Upper lobe of left lung (tissue), 4 donors: ENCODE data around the gene NFASC.

ENCODE experiments used
- POLR2A ChIP-seq, 4 donors: fragments of 450-650 bp; IDR thresholded peaks; one replicate each; pipeline ENCODE4 v1.5.1; 2016 to 2017; ENCODE audit warnings: antibody characterized with exemption in 4 of 4, mild to moderate bottlenecking in 2 of 4
- TF ChIP-seq, protein P1 (sequence below), 6 experiments: fragments of 450-650 bp in 4 of 6; fragments of 200-600 bp in 2 of 6; sonication (generic) in 2 of 6; IDR thresholded peaks; one replicate each; pipeline ENCODE4 v1.5.1; 2016 to 2019; ENCODE audit warnings: antibody characterized with exemption in 6 of 6

DNA sequence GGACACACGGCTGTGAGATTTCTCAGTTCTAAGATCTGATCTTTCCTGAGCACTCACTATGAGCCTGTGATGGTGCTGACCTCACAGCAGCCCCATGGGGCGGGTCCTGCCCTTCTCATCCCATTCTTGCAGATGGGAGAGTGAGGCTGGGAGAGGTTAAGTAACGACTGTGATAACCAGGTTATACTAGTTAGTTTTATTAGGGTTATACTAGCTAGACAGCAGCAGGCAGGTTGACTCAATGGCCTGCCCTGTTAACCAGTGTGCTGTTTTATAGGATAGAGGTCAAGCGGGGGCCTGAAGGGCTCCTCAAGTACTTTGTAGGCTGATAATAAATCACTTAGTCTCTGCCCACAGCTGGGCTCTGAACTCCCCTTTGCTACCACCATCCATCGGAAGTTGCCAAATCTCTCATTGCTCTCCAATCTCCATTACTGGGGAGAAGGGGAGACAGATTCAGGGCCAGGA lies 177.1 kb downstream of the NFASC start:
- TF ChIP-seq, protein P1, sequence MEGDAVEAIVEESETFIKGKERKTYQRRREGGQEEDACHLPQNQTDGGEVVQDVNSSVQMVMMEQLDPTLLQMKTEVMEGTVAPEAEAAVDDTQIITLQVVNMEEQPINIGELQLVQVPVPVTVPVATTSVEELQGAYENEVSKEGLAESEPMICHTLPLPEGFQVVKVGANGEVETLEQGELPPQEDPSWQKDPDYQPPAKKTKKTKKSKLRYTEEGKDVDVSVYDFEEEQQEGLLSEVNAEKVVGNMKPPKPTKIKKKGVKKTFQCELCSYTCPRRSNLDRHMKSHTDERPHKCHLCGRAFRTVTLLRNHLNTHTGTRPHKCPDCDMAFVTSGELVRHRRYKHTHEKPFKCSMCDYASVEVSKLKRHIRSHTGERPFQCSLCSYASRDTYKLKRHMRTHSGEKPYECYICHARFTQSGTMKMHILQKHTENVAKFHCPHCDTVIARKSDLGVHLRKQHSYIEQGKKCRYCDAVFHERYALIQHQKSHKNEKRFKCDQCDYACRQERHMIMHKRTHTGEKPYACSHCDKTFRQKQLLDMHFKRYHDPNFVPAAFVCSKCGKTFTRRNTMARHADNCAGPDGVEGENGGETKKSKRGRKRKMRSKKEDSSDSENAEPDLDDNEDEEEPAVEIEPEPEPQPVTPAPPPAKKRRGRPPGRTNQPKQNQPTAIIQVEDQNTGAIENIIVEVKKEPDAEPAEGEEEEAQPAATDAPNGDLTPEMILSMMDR (IDR thresholded peaks at IDR 0.05): no peak
- TF ChIP-seq POLR2A (IDR thresholded peaks at IDR 0.05): no peak
